PC-3 (cell line): ENCODE data around the gene ITGA8.

Experiments
- EZH2 ChIP-seq: fragments of 300-600 bp; sonication (generic); IDR thresholded peaks from one replicate; pipeline ENCODE4 v1.6.1; 2017; ENCODE audit warnings: antibody characterized with exemption, mild to moderate bottlenecking, low read length; ENCODE audit not compliant: unreplicated experiment
- EZH2phosphoT487 ChIP-seq: fragments of 300-600 bp; sonication (generic); IDR thresholded peaks from 2 replicates; pipeline ENCODE4 v1.6.1; 2018; ENCODE audit warnings: mild to moderate bottlenecking, antibody characterized with exemption, low read length, borderline replicate concordance
- TF ChIP-seq, protein P1 (sequence below): fragments of 300-600 bp; sonication (generic); conservative IDR thresholded peaks from 2 replicates; pipeline ENCODE4 v1.5.1; 2017; ENCODE audit warnings: antibody characterized with exemption, low read depth, mild to moderate bottlenecking, low read length

DNA sequence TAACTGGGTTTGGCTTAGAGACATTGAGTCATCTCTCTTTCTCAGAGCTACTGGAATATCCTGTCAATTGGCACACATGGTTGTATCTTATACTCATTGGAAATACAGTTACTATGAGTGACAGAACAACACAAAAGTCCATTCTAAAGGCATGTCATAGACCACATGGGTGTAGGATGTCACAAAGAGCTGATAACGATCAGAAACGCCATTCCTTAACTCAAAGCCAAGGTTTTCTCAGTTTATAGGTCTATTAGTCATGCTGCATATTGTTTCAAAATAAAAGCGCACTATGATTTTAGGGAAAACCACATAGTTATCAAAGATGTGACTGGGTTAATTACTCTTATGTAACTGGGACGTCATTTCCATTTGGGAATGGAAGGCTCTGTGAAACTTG is 201.5 kb downstream of the ITGA8 start:
- TF ChIP-seq, protein P1, sequence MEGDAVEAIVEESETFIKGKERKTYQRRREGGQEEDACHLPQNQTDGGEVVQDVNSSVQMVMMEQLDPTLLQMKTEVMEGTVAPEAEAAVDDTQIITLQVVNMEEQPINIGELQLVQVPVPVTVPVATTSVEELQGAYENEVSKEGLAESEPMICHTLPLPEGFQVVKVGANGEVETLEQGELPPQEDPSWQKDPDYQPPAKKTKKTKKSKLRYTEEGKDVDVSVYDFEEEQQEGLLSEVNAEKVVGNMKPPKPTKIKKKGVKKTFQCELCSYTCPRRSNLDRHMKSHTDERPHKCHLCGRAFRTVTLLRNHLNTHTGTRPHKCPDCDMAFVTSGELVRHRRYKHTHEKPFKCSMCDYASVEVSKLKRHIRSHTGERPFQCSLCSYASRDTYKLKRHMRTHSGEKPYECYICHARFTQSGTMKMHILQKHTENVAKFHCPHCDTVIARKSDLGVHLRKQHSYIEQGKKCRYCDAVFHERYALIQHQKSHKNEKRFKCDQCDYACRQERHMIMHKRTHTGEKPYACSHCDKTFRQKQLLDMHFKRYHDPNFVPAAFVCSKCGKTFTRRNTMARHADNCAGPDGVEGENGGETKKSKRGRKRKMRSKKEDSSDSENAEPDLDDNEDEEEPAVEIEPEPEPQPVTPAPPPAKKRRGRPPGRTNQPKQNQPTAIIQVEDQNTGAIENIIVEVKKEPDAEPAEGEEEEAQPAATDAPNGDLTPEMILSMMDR, result no peak
- TF ChIP-seq EZH2 (no peak), EZH2phosphoT487 (no peak)
